Adipocyte (in vitro differentiated cells): Measurements from ENCODE around the gene MAPKAP1.

ENCODE experiments used
- DNase-seq: peaks from one replicate; pipeline ENCODE4 v3.0.0-alpha.2; 2015; ENCODE audit warnings: low read depth
- H3K27me3 ChIP-seq: replicated peaks from 2 replicates; pipeline ENCODE4 v1.7.0; 2013; ENCODE audit warnings: mild to moderate bottlenecking, low read length, moderate library complexity; ENCODE audit not compliant: control insufficient read depth, insufficient read depth
- H3K36me3 ChIP-seq: 2 replicates; pipeline ENCODE4 v1.7.0; 2013; ENCODE audit warnings: low read length, mild to moderate bottlenecking, moderate library complexity; ENCODE audit not compliant: control insufficient read depth, insufficient read depth, severe bottlenecking
- H3K4me1 ChIP-seq: 2 replicates; pipeline ENCODE4 v1.7.0; 2013; ENCODE audit warnings: mild to moderate bottlenecking, low read length, moderate library complexity; ENCODE audit not compliant: control insufficient read depth, insufficient read depth
- H3K4me3 ChIP-seq: 2 replicates; pipeline ENCODE4 v1.7.0; 2013; ENCODE audit warnings: mild to moderate bottlenecking, low read length, moderate library complexity
- H3K9ac ChIP-seq: 2 replicates; pipeline ENCODE4 v1.7.0; 2013; ENCODE audit warnings: mild to moderate bottlenecking, low read length, moderate library complexity
- H3K9me3 ChIP-seq: 2 replicates; pipeline ENCODE4 v1.7.0; 2013; ENCODE audit warnings: mild to moderate bottlenecking, low read length, moderate library complexity; ENCODE audit not compliant: control insufficient read depth

Gene MAPKAP1

GRCh38 chr9:125651576-125652232, 55.3 kb downstream of the MAPKAP1 start:
- no peak for DNase-seq
- H3K27me3 ChIP-seq, result no peaks in the 10 kb centered on the region
- H3K9ac ChIP-seq, result peak overlapping the region; percentile 22
- H3K9me3 ChIP-seq, result no peaks in the 10 kb centered on the region
- peaks cover 58% of the 10 kb centered on the region for H3K4me1 ChIP-seq
- H3K4me3 ChIP-seq, result peak overlapping the region; percentile 18
- H3K36me3 ChIP-seq, result peaks cover 4% of the 10 kb centered on the region

- H3K27me3 ChIP-seq, result no peaks in the 10 kb centered on the region
- peaks cover 63% of the 10 kb centered on the region for H3K4me1 ChIP-seq
- no peak overlapping the region for H3K9ac ChIP-seq
- H3K4me3 ChIP-seq, result peak overlapping the region; percentile 1
- H3K9me3 ChIP-seq, result no peaks in the 10 kb centered on the region
- no peaks in the 10 kb centered on the region for H3K36me3 ChIP-seq
- peak; percentile 36 for DNase-seq
Measured at GRCh38 chr9:125650271-125650737, 56.7 kb downstream of the MAPKAP1 start.

- H3K9ac ChIP-seq, result no peak overlapping the region
- no peak for DNase-seq
- H3K36me3 ChIP-seq, result no peaks in the 10 kb centered on the region
- H3K27me3 ChIP-seq, result no peaks in the 10 kb centered on the region
- H3K9me3 ChIP-seq, result no peaks in the 10 kb centered on the region
- peak overlapping the region; percentile 1 for H3K4me3 ChIP-seq
- peaks cover 58% of the 10 kb centered on the region for H3K4me1 ChIP-seq
Measured at GRCh38 chr9:125649826-125650225, 57.2 kb downstream of the MAPKAP1 start.

- H3K4me1 ChIP-seq, result peaks cover 53% of the 10 kb centered on the region
- peak overlapping the region; percentile 1 for H3K4me3 ChIP-seq
- no peaks in the 10 kb centered on the region for H3K36me3 ChIP-seq
- no peak overlapping the region for H3K9ac ChIP-seq
- no peaks in the 10 kb centered on the region for H3K27me3 ChIP-seq
- H3K9me3 ChIP-seq, result no peaks in the 10 kb centered on the region
- peak; percentile 71 for DNase-seq
Measured at GRCh38 chr9:125649315-125649714, 57.7 kb downstream of the MAPKAP1 start.

GRCh38 chr9:125648294-125648693, 58.7 kb downstream of the MAPKAP1 start:
- Histone ChIP-seq H3K4me1 (peaks cover 51% of the 10 kb centered on the region), H3K36me3 (no peaks in the 10 kb centered on the region), H3K4me3 (no peak overlapping the region)

GRCh38 chr9:125646621-125647100, 60.3 kb downstream of the MAPKAP1 start:
- peak overlapping the region; percentile 63 for H3K4me3 ChIP-seq
- H3K9me3 ChIP-seq, result no peaks in the 10 kb centered on the region
- peaks cover 44% of the 10 kb centered on the region for H3K4me1 ChIP-seq
- H3K9ac ChIP-seq, result peak overlapping the region; percentile 31
- no peaks in the 10 kb centered on the region for H3K27me3 ChIP-seq
- H3K36me3 ChIP-seq, result no peaks in the 10 kb centered on the region
- DNase-seq, result no peak

More at GRCh38 chr9:125648294-125648693, 58.7 kb downstream of the MAPKAP1 start:
- DNase-seq, result no peak
- Histone ChIP-seq H3K9me3 (no peaks in the 10 kb centered on the region), H3K27me3 (no peaks in the 10 kb centered on the region), H3K9ac (no peak overlapping the region)

- Histone ChIP-seq H3K4me1 (peaks cover 40% of the 10 kb centered on the region), H3K4me3 (peak overlapping the region; percentile 63), H3K36me3 (no peaks in the 10 kb centered on the region), H3K27me3 (no peaks in the 10 kb centered on the region), H3K9me3 (no peaks in the 10 kb centered on the region), H3K9ac (peak overlapping the region; percentile 31)
- peak; percentile 43 for DNase-seq
Measured at GRCh38 chr9:125646217-125646616, 60.8 kb downstream of the MAPKAP1 start.

GRCh38 chr9:125644819-125645507, 62.0 kb downstream of the MAPKAP1 start:
- Histone ChIP-seq H3K36me3 (no peaks in the 10 kb centered on the region), H3K9me3 (no peaks in the 10 kb centered on the region), H3K4me1 (peaks cover 27% of the 10 kb centered on the region), H3K27me3 (no peaks in the 10 kb centered on the region), H3K4me3 (no peak overlapping the region), H3K9ac (no peak overlapping the region)
- peak; percentile 39 for DNase-seq

GRCh38 chr9:125642311-125642710, 64.7 kb downstream of the MAPKAP1 start:
- H3K4me1 ChIP-seq, result peaks cover 28% of the 10 kb centered on the region
- no peaks in the 10 kb centered on the region for H3K36me3 ChIP-seq
- no peak for DNase-seq
- H3K4me3 ChIP-seq, result no peak overlapping the region
- H3K9ac ChIP-seq, result no peak overlapping the region
- H3K9me3 ChIP-seq, result no peaks in the 10 kb centered on the region
- H3K27me3 ChIP-seq, result no peaks in the 10 kb centered on the region

GRCh38 chr9:125639057-125639456, 68.0 kb downstream of the MAPKAP1 start:
- no peak for DNase-seq
- Histone ChIP-seq H3K9ac (no peak overlapping the region), H3K4me3 (no peak overlapping the region), H3K9me3 (no peaks in the 10 kb centered on the region), H3K4me1 (peaks cover 18% of the 10 kb centered on the region), H3K36me3 (no peaks in the 10 kb centered on the region), H3K27me3 (no peaks in the 10 kb centered on the region)

- Histone ChIP-seq H3K9me3 (no peaks in the 10 kb centered on the region), H3K9ac (no peak overlapping the region), H3K4me3 (no peak overlapping the region), H3K36me3 (no peaks in the 10 kb centered on the region), H3K27me3 (no peaks in the 10 kb centered on the region), H3K4me1 (peaks cover 24% of the 10 kb centered on the region)
- DNase-seq, result no peak
Measured at GRCh38 chr9:125638239-125639045, 68.6 kb downstream of the MAPKAP1 start.
